SU-DHL-6 (cell line): ENCODE data around the gene ISOC1.

Source experiments
- EZH2phosphoT487 ChIP-seq: fragments of 200-600 bp; sonication (generic), shearing (Covaris generic); conservative IDR thresholded peaks from 2 replicates; pipeline ENCODE4 v1.6.1; 2018; ENCODE audit warnings: mild to moderate bottlenecking, antibody characterized with exemption, low read length, moderate library complexity, mixed read lengths
- TF ChIP-seq, protein P1 (sequence below): fragments of 200-600 bp; sonication (generic); IDR thresholded peaks from one replicate; pipeline ENCODE4 v1.5.1; 2017; ENCODE audit warnings: antibody characterized with exemption, mild to moderate bottlenecking, low read length, moderate library complexity; ENCODE audit not compliant: insufficient read depth, poor library complexity, severe bottlenecking

DNA sequence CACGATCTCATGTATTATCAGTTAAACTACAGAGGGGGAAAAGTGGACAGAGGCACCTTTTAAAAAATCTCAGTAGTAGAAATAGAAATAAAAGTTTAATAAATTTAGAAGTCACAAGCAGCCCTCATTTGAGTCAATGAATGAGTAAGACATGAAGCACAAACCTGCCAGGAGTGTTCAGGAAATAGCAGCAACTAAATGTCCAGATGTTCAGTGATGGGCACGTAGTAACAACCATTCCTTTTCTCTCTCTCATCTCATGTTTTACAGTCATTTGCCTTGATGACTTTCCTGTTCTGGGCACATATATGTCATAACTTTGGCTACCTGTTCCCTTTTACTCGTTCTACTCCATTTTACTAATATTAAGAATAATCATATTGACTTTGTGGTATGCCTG, 17.7 kb downstream of the ISOC1 start:
- TF ChIP-seq, protein P1, sequence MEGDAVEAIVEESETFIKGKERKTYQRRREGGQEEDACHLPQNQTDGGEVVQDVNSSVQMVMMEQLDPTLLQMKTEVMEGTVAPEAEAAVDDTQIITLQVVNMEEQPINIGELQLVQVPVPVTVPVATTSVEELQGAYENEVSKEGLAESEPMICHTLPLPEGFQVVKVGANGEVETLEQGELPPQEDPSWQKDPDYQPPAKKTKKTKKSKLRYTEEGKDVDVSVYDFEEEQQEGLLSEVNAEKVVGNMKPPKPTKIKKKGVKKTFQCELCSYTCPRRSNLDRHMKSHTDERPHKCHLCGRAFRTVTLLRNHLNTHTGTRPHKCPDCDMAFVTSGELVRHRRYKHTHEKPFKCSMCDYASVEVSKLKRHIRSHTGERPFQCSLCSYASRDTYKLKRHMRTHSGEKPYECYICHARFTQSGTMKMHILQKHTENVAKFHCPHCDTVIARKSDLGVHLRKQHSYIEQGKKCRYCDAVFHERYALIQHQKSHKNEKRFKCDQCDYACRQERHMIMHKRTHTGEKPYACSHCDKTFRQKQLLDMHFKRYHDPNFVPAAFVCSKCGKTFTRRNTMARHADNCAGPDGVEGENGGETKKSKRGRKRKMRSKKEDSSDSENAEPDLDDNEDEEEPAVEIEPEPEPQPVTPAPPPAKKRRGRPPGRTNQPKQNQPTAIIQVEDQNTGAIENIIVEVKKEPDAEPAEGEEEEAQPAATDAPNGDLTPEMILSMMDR = no peak
- no peak for TF ChIP-seq EZH2phosphoT487
